HepG2 (cell line): Measurements from ENCODE around the gene NEDD8. TPM values are rescaled to one million over a fixed set of nuclear protein-coding genes. Genes with fewer than 3 reads are reported as not detected.

ENCODE experiments used
- CENPX ChIP-seq: sonication (generic); formaldehyde crosslinking; IDR thresholded peaks from 2 replicates; pipeline ENCODE4 v1.9.0; 2021; ENCODE audit warnings: mild to moderate bottlenecking, missing genetic modification reagents, moderate library complexity
- DNMT1 ChIP-seq: sonication (generic); formaldehyde crosslinking; IDR thresholded peaks from 2 replicates; pipeline ENCODE4 v1.5.1; 2020; ENCODE audit warnings: mild to moderate bottlenecking, missing genetic modification reagents
- KLF12 ChIP-seq: sonication (generic); formaldehyde crosslinking; IDR thresholded peaks from 2 replicates; pipeline ENCODE4 v1.4.0; 2020; ENCODE audit warnings: missing genetic modification reagents, borderline replicate concordance
- KLF6 ChIP-seq: IDR thresholded peaks from 2 replicates; pipeline ENCODE4 v1.8.0; 2016; ENCODE audit warnings: missing biosample characterization, missing genetic modification reagents
- KMT2B ChIP-seq: IDR thresholded peaks from 2 replicates; pipeline ENCODE4 v1.6.1; 2016; ENCODE audit warnings: missing genetic modification reagents, missing compliant biosample characterization
- NCOA1 ChIP-seq: sonication (generic); formaldehyde crosslinking; IDR thresholded peaks from 2 replicates; pipeline ENCODE4 v1.9.0; 2021; ENCODE audit warnings: missing genetic modification reagents
- TCF7 ChIP-seq: sonication (generic); IDR thresholded peaks from 2 replicates; pipeline ENCODE4 v1.6.1; 2016; ENCODE audit warnings: antibody characterized with exemption, low read depth
- ZKSCAN1 ChIP-seq: fragments of 150-350 bp; IDR thresholded peaks from 2 replicates; pipeline ENCODE4 v1.6.1; 2014; ENCODE audit warnings: low read length
- ZMYM2 ChIP-seq: sonication (generic); formaldehyde crosslinking; IDR thresholded peaks from 2 replicates; pipeline ENCODE4 v1.8.0; 2022; ENCODE audit warnings: mild to moderate bottlenecking, missing genetic modification reagents
- ZNF180 ChIP-seq: sonication (generic); formaldehyde crosslinking; IDR thresholded peaks from 2 replicates; pipeline ENCODE4 v1.4.0; 2020; ENCODE audit warnings: low read depth, missing genetic modification reagents, borderline replicate concordance
- ZNF264 ChIP-seq: sonication (generic); formaldehyde crosslinking; IDR thresholded peaks from 2 replicates; pipeline ENCODE4 v1.4.0; 2020; ENCODE audit warnings: missing genetic modification reagents
- ZNF383 ChIP-seq: sonication (generic); formaldehyde crosslinking; IDR thresholded peaks from 2 replicates; pipeline ENCODE4 v1.4.0; 2020; ENCODE audit warnings: missing genetic modification reagents, mild to moderate bottlenecking, borderline replicate concordance
- ZNF558 ChIP-seq: sonication (generic); formaldehyde crosslinking; IDR thresholded peaks from 2 replicates; pipeline ENCODE4 v1.9.0; 2022; ENCODE audit warnings: mild to moderate bottlenecking, missing genetic modification reagents, borderline replicate concordance
- ZNF713 ChIP-seq: sonication (generic); formaldehyde crosslinking; IDR thresholded peaks from 2 replicates; pipeline ENCODE4 v1.4.0; 2020; ENCODE audit warnings: mild to moderate bottlenecking, missing genetic modification reagents
- polyA plus RNA-seq, 8 experiments: library from polyadenylated mRNA; depleted of rRNA in 3 of 8; stranded (reverse) in 7 of 8; unstranded in 1 of 8; fragments of >200 nt; fragmentation: Illumina TruSeq in 4 of 8; extraction: Trizol in 4 of 8; gene quantifications; 2 replicates each; pipeline versions ENCODE4 v1.2.1 to v1.2.3, GENCODE V29; 2011 to 2016; ENCODE audit warnings: low read depth in 4 of 8, missing spikeins in 1 of 8, mixed read lengths in 1 of 8; ENCODE audit not compliant: insufficient read depth in 1 of 8
- total RNA-seq, 5 experiments: library from RNA; depleted of rRNA; stranded (reverse); fragments of >200 nt; fragmentation: Illumina TruSeq; extraction: Trizol; gene quantifications; 2 replicates each; pipeline ENCODE4 v1.2.3, GENCODE V29; 2016; ENCODE audit warnings: low read depth in 1 of 5
- TF ChIP-seq, protein P1 (sequence below), 2 experiments: sonication (generic) in 1 of 2; formaldehyde crosslinking in 1 of 2; IDR thresholded peaks; 2 replicates each; pipeline versions ENCODE4 v1.5.1 to v1.6.1; 2011 to 2020; ENCODE audit warnings: borderline replicate concordance in 1 of 2, low read depth in 1 of 2, low read length in 1 of 2, mild to moderate bottlenecking in 1 of 2, missing genetic modification reagents in 1 of 2, moderate library complexity in 1 of 2
- TF ChIP-seq, protein P2 (sequence below): fragments of 450-650 bp; IDR thresholded peaks from 2 replicates; pipeline ENCODE4 v1.6.1; 2017
- TF ChIP-seq, protein P3 (sequence below): sonication (generic); formaldehyde crosslinking; IDR thresholded peaks from 2 replicates; pipeline ENCODE4 v1.5.0; 2020; ENCODE audit warnings: mild to moderate bottlenecking, missing genetic modification reagents
- TF ChIP-seq, protein P4 (sequence below): sonication (generic); formaldehyde crosslinking; IDR thresholded peaks from 2 replicates; pipeline ENCODE4 v1.4.0; 2020; ENCODE audit warnings: missing genetic modification reagents

Gene NEDD8
- total and polyA plus RNA-seq, 2 of the 13 experiments (the other 11 are each of a cell fraction or from before 2014, with no cell fraction given), result 535 to 713 TPM

DNA sequence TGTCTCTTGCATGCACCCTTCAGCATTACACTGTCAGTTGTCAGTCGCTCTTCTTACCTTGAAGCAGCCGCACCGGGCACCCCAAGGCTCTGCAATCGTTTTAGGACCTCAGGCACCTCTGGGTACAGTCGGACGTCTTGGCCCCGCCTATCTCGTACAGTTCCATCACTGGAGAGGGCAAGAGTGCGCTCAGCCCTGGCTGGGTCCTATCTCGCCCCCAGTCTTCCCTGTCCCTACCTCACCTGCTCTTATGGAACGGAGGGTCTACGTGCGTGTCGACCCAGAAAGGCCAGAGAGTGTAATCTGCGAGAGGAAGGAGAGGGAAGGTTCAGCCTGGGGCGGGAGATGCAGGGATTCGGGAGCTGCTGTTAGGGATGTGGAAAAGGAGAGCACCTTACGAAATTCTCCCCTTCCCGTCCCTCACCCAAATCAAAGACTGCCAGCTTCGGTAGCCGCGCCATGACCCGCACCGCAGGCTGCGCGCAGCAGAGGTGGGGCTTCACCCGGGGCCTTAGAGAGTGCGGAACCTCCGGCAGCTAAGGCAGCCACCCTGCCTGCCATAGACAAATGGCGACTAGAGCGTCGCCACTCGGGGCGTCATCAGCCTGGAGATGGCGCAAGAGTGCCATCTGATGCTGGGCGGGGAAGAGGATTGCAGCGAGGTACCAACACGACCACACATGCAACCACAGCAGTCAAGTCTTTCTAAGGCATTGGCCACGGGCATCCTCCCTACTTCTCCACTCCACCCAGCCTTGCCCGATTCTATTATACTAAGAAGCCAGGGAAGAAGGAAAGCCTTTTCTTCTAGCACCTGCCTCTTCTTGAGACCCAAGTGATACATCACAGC lies 16.4 kb downstream of the NEDD8 start, which contains the start of gene MDP1 (continued):
- TF ChIP-seq NCOA1 (CRISPR knock-in tag), result peak; percentile 82; the same call in 1 of the 2 replicates
- TF ChIP-seq ZNF713 (CRISPR knock-in tag), result peak; percentile 99
- no peak for TF ChIP-seq ZKSCAN1
- TF ChIP-seq ZNF383 (CRISPR knock-in tag), result peak; percentile 100
- TF ChIP-seq, protein P1, sequence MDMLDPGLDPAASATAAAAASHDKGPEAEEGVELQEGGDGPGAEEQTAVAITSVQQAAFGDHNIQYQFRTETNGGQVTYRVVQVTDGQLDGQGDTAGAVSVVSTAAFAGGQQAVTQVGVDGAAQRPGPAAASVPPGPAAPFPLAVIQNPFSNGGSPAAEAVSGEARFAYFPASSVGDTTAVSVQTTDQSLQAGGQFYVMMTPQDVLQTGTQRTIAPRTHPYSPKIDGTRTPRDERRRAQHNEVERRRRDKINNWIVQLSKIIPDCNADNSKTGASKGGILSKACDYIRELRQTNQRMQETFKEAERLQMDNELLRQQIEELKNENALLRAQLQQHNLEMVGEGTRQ (IDR thresholded peaks at IDR 0.05; ENCODE audit: low read depth, low read length), result peak; percentile 33
- TF ChIP-seq, protein P1 (CRISPR knock-in tag; IDR thresholded peaks at IDR 0.05; ENCODE audit: borderline replicate concordance), result no peak; the same call in 1 of the 2 replicates
- TF ChIP-seq ZNF558 (CRISPR knock-in tag), result no peak
- no peak for TF ChIP-seq ZMYM2
- TF ChIP-seq, protein P2, sequence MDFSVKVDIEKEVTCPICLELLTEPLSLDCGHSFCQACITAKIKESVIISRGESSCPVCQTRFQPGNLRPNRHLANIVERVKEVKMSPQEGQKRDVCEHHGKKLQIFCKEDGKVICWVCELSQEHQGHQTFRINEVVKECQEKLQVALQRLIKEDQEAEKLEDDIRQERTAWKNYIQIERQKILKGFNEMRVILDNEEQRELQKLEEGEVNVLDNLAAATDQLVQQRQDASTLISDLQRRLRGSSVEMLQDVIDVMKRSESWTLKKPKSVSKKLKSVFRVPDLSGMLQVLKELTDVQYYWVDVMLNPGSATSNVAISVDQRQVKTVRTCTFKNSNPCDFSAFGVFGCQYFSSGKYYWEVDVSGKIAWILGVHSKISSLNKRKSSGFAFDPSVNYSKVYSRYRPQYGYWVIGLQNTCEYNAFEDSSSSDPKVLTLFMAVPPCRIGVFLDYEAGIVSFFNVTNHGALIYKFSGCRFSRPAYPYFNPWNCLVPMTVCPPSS, result no peak
- TF ChIP-seq KMT2B, result peak; percentile 98
- 0 out of 2 replicates have a peak, but pooled peaks have one; percentile 75 for TF ChIP-seq ZNF180 (CRISPR knock-in tag)
- TF ChIP-seq, protein P3, sequence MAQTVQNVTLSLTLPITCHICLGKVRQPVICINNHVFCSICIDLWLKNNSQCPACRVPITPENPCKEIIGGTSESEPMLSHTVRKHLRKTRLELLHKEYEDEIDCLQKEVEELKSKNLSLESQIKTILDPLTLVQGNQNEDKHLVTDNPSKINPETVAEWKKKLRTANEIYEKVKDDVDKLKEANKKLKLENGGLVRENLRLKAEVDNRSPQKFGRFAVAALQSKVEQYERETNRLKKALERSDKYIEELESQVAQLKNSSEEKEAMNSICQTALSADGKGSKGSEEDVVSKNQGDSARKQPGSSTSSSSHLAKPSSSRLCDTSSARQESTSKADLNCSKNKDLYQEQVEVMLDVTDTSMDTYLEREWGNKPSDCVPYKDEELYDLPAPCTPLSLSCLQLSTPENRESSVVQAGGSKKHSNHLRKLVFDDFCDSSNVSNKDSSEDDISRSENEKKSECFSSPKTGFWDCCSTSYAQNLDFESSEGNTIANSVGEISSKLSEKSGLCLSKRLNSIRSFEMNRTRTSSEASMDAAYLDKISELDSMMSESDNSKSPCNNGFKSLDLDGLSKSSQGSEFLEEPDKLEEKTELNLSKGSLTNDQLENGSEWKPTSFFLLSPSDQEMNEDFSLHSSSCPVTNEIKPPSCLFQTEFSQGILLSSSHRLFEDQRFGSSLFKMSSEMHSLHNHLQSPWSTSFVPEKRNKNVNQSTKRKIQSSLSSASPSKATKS (CRISPR knock-in tag), result peak; percentile 87
- TF ChIP-seq, protein P4, sequence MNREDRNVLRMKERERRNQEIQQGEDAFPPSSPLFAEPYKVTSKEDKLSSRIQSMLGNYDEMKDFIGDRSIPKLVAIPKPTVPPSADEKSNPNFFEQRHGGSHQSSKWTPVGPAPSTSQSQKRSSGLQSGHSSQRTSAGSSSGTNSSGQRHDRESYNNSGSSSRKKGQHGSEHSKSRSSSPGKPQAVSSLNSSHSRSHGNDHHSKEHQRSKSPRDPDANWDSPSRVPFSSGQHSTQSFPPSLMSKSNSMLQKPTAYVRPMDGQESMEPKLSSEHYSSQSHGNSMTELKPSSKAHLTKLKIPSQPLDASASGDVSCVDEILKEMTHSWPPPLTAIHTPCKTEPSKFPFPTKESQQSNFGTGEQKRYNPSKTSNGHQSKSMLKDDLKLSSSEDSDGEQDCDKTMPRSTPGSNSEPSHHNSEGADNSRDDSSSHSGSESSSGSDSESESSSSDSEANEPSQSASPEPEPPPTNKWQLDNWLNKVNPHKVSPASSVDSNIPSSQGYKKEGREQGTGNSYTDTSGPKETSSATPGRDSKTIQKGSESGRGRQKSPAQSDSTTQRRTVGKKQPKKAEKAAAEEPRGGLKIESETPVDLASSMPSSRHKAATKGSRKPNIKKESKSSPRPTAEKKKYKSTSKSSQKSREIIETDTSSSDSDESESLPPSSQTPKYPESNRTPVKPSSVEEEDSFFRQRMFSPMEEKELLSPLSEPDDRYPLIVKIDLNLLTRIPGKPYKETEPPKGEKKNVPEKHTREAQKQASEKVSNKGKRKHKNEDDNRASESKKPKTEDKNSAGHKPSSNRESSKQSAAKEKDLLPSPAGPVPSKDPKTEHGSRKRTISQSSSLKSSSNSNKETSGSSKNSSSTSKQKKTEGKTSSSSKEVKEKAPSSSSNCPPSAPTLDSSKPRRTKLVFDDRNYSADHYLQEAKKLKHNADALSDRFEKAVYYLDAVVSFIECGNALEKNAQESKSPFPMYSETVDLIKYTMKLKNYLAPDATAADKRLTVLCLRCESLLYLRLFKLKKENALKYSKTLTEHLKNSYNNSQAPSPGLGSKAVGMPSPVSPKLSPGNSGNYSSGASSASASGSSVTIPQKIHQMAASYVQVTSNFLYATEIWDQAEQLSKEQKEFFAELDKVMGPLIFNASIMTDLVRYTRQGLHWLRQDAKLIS (CRISPR knock-in tag), result no peak
- TF ChIP-seq ZNF264 (CRISPR knock-in tag), result peak; percentile 90
- TF ChIP-seq KLF6, result peak; percentile 98
- peak; percentile 99 for TF ChIP-seq KLF12
- TF ChIP-seq CENPX, result no peak
- peak; percentile 100 for TF ChIP-seq DNMT1 (CRISPR knock-in tag)
- TF ChIP-seq TCF7, result no peak
